ENCODE data around the gene ENTHD1.
"Not testable (repeated sequence)": the region's sequence is repeated elsewhere in the genome, so short reads cannot be mapped to it uniquely, and the experiment has no call there.

Gene ENTHD1

DNA sequence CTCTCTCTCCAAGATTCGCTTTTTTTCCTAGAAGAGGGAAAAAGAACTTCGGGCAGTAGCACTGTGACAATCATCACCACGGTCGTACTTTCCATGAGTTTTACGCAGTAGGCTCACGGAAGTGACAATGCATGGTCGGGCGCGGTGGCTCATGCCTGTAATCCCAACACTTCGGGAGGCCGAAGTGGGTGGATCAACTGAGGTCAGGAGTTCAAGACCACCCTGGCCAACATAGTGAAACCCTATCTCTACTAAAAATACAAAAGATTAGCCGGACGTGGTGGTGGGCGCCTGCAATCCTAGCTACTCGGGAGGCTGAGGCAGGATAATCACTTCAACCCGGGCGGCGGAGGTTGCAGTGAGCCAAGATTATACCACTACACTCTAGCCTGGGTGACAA is 30.7 kb upstream of the ENTHD1 start:
- DNase-seq (ENCODE audit: low spot score), result no peak

DNA sequence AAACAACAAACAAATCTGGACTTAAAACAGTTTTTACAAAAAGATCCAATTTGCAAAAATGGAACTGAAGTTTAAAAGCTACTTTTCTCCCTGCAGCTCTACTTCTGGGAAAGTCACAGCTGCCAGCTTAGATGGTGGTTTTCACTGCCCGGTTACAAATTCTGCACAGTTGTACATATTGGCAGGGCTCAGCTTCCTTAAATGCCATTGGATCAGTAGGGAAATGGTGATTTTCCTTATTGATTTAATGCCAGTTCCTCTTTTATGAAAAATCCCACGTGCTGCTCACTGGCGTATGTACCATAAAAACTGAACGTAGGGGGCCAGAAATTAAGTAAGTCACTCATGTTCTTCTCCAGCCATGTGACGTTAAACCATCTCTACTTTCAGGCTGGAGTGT is 30.1 kb upstream of the ENTHD1 start:
- no peak for DNase-seq (ENCODE audit: low spot score)

GRCh38 chr22:39920134-39920743 is 26.7 kb upstream of the ENTHD1 start:
- no peak for DNase-seq (ENCODE audit: low spot score)

DNA sequence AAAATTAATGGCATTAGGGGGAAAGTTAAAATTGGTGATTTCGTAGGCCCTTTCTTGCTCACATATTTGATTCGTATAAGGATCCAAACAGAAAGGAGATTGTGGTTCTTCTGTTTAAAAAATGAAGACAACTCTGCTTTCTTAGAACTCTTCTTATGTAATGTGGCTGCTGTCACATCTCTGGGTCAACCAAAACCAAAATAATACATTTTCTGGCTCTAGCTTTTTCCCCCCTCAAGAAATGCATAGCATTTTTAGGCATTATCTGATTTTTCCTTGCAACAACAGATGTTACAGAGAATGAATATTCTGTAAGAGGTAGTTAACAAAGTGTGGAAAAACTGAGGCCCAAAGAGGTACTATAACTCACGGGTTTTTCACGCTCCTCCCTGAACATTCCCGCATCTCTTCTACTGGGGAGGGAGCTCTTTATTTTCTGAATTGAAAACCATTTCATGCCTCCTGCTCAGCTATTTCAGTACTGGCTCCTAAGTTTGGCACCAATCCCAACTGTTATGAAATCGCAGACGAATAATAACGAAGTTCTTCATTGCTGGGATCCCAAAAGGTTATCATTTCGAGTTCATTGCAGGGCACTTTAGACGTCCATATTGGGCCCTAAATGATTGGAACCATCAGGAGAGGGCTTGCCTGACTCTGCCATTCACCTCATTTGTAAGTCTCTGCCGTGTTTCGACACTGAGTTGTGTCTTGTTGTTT is 24.4 kb upstream of the ENTHD1 start:
- peak; percentile 19 for DNase-seq (ENCODE audit: low spot score)

DNA sequence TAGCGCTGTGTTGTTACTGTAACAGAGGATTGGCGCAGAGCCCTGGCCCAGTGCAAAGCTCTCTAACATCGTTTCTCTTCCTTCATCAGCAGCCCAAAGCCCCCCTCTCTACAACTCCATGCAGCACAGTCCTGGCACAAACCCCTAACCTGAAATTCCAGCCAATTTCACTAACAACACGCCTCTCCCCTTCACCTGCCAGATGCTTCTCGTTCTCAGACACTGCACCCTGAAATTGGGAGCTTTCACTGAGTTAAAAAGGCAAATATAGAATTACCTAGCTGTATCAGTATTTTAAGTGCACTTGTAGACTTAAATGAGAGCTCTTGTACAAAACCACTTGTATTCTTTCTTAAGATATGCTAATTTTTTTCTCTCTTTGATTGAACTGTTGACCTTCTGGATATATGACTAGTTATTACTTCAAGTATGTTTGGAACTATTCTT is 23.7 kb upstream of the ENTHD1 start:
- DNase-seq (ENCODE audit: low spot score), result no peak

- DNase-seq (ENCODE audit: low spot score), result no peak
Observed at GRCh38 chr22:39916496-39916895, 22.9 kb upstream of the ENTHD1 start.

DNA sequence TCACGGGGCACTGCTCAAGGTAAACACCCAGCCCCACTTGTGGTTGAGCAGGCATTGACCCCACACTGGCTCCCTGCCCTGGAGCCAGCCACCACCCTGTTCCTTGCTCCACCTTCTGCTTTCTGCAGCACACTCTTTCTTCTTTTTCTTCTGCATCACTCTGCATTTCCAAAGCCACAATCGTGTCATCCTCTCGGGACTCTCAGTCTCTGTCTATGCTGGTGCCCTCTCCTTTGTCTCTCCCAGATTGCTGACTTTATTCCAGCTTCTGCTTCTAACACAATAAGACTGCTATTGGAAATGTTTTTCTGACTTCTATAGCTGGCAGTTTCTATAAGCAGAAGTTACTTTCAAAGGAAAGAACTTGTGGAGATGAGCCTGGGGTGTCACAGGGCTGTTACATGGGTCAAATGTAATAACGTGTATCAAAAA is 21.8 kb upstream of the ENTHD1 start:
- DNase-seq (ENCODE audit: low spot score), result no peak

DNA sequence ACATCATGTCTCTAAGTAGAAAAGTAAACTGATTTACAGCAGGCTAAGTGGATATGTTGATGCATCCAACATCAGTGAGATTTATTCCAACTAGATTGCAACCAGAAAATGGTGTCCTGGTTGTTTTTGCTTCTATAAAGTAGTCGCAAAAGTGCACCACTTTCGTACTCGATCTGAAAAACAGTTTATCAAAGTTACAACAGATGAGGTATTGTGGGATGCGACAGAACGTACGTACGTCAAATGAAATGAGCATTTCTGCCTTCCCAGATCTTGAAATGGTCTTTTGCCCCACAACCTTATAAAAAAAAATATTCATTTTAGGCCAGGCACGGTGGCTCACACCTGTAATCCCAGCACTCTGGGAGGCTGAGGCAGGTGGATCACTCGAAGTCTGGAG is 21.0 kb upstream of the ENTHD1 start:
- no peak for DNase-seq (ENCODE audit: low spot score)

GRCh38 chr22:39913886-39914285 is 20.3 kb upstream of the ENTHD1 start:
- DNase-seq (ENCODE audit: low spot score), result no peak

DNA sequence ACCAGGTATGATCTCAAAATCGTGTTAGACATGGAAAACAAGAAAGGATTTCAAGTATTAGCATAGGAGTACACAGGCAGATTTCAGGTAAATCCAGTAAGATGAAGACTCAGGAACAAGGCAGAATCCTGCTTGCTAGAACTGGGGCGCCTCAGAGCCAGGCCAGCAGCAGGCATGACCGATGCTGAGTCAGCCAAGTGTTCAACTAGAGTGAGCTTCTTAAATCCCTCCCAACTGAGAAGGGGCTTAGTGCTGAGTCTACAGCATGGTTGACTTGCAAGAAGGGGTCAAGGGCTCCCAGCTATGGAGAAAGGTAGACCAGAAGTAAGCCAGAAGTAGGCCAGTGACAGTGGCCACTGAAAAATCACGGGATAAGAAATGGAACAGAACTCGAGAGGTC is 19.8 kb upstream of the ENTHD1 start:
- no peak for DNase-seq (ENCODE audit: low spot score)

GRCh38 chr22:39910876-39911613 is 17.5 kb upstream of the ENTHD1 start:
- no peak for DNase-seq (ENCODE audit: low spot score)

DNA sequence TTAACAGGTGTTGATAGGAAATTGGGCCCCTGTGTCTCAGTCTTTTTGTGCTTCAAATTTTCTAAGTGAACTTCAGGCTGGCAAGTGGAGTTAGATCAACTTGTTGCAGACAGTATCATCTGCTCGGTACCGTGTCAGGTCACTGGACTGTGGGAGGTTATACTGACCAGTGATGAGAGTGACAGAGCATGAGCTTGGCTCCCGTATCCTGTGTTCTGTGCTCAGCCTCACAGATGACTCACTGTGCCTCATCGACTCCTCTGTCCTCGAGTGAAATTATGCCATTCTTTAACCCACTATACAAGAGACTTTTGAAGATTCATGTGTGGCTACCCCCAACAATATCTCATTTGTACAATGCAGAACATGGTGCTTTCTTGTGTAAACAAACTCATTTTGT is 15.2 kb upstream of the ENTHD1 start:
- no peak for DNase-seq (ENCODE audit: low spot score)

DNA sequence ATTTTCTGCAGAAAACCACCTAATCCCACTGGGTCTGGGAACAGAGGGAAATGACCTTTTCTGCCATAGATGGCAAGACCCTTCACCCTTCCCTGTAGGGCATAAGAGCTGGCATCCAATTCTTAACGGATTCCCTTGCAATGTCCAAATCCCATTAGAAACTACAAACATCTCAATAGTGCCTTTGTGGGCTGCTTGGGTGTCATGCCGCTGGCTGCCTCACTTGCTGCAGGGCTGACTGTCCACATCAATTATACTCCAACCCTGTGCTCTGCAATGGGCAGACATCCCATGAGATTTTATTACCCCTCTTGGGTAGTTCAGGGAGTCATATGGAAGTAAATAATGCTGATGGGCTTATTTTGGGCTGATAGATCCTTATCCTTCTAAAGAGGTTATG is 14.6 kb upstream of the ENTHD1 start:
- DNase-seq (ENCODE audit: low spot score), result no peak

GRCh38 chr22:39907605-39908097 is 14.1 kb upstream of the ENTHD1 start:
- DNase-seq (ENCODE audit: low spot score), result no peak

- no peak for DNase-seq (ENCODE audit: low spot score)
Observed at GRCh38 chr22:39907047-39907446, 13.5 kb upstream of the ENTHD1 start.

DNA sequence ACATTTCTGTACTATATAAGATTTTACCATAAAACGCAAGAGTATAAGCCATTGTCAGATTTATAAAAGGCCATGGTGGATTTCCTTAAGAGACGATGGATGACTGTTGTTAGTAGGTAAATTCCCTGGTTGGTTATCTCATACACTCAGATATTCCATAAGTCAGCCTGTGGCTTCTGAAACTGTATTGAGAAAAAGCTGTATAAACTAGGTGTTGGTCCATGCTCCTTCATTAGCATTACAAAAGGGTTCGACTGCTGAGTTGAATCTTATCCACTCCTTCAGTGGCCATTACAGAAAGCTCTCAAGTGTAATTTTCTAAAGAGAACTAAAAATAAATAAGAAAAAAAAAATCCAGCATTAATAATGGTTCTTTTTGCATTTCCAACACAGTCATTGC is 12.6 kb upstream of the ENTHD1 start:
- DNase-seq (ENCODE audit: low spot score), result no peak

- DNase-seq (ENCODE audit: low spot score), result no peak
Observed at GRCh38 chr22:39905687-39906086, 12.1 kb upstream of the ENTHD1 start.

GRCh38 chr22:39904862-39905261 is 11.3 kb upstream of the ENTHD1 start:
- DNase-seq (ENCODE audit: low spot score), result no peak

DNA sequence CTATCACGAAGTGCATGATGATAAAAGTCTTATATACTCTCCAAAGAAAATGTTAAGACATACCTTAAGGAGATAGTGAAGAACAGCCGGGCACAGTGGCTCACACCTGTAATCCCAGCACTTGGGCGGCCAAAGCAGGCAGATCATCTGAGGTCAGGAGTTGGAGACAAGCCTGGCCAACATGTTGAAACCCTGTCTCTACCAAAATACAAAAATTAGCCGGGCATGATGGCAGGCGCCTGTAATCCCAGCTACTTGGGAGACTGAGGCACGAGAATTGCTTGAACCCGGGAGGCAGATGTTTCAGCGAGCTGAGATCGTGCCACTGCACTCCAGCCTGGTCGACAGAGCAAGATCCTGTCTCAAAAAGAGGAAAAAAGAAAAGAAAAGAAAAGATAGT is 10.5 kb upstream of the ENTHD1 start:
- not testable (repeated sequence) for DNase-seq (ENCODE audit: low spot score)

DNA sequence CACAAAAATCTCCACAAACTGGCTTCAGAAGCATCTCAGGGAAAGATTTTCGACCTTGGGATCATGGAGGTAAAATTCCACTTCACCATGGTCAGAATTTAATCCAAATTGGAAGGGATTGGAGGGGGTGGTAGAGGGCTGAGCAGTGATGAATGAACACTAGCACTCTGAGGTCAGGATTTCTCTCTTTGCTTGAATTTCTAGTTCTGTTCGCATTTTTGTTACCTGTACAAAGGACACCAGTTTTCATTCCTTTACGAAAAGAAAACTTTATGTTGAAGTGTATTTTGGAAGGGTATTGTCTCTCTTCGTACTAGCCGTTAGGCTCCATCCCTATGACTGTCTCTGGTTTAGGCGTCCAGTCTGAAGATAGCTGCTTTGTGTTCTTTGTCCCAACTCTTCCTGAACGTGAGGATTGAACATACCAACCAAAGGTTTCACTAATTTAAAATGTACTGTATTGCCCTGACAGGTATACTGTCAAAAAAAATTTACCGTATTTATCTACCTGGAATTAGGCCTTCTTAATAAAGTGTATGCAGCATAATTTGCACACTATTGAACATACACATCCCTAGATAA is 8.1 kb upstream of the ENTHD1 start:
- DNase-seq (ENCODE audit: low spot score), result no peak

DNA sequence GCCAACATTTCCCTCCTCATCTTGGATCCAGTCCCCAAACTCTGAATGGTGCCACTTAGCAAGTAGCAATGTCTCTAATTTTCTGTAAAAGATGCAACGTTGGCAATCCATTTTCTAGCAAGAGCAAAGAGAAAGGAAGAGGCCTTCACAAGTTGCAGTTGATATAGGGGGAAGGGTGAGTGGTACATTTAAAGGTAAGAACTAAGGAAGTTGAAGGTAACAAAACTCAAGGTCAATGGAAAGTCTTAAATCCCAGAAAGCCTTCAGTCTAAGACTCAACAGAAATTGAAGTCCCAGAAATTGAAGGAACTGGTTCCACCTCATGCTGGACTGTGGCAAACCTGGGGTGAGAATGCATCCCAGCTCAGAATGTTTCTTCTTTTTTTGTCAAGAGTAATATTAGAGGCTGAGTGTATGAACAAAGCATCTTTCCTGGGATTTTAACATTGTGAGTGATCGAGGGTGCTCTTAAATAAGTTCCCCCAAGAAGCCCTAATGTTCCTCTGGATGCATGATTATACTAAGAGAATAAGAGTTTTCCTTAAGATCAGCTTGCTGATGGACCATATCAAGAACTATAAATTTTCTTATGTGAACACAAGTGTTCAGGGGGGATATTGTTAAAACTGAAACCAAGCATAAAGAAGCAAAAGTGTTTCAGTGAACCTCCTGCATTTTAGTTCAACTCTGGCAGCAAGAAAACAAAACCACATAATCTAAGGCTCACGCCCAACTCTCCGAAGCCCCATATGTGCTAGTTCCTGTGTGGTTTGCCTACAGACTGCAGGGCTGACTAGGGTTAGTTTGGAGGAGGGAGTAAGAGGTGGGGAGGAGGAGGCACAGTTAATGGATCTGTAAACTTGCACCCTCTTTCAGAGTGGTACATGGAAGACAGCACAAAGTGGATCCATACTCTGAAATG is 7.0 kb upstream of the ENTHD1 start, which contains the start of gene GRAP2:
Gene GRAP2, plus strand, starts transcription at position 779 of the 922 bp plus-strand sequence. CDS start 46,023 bp downstream, outside the sequence.
- no peak for DNase-seq (ENCODE audit: low spot score)

All from putamen (tissue), 1 donor.